Heart left ventricle (tissue), 16 donors: ENCODE data around the gene S100A3. TPM values are rescaled to one million over a fixed set of nuclear protein-coding genes. Genes with fewer than 3 reads are reported as not detected.
A peak's percentile ranks its signal among the peaks of the same experiment; 100 is the strongest.

Source experiments
- ATAC-seq, 4 donors: fragments of 200-7000 bp; cut with Tn5 transposase; one replicate each; pipeline ENCODE4 v1.9.1; 2020 to 2022; ENCODE audit warnings: moderate library complexity in 4 of 4, mild to moderate bottlenecking in 3 of 4, moderate number of reproducible peaks in 1 of 4
- DNase-seq, 5 donors: peaks; one replicate each; pipeline ENCODE4 v3.0.0-alpha.2; 2020
- H3K27ac ChIP-seq, 12 donors: fragments of 200-600 bp; sonication (generic) in 4 of 12; one replicate each; pipeline versions ENCODE4 v1.5.0 to v1.8.0; 2016 to 2022; ENCODE audit warnings: mild to moderate bottlenecking in 2 of 12
- H3K27me3 ChIP-seq, 9 donors: fragments of 200-600 bp; sonication (generic) in 2 of 9; one replicate each; pipeline versions ENCODE4 v1.5.1 to v1.8.0; 2016 to 2022; ENCODE audit warnings: mild to moderate bottlenecking in 3 of 9
- H3K36me3 ChIP-seq, 9 donors: fragments of 200-600 bp; sonication (generic) in 2 of 9; one replicate each; pipeline versions ENCODE4 v1.5.0 to v1.8.0; 2018 to 2022; ENCODE audit warnings: mild to moderate bottlenecking in 2 of 9
- H3K4me1 ChIP-seq, 12 donors: fragments of 200-600 bp; sonication (generic) in 4 of 12; one replicate each; pipeline versions ENCODE4 v1.5.0 to v1.8.0; 2016 to 2022; ENCODE audit warnings: mild to moderate bottlenecking in 3 of 12
- H3K4me3 ChIP-seq, 12 donors: fragments of 200-600 bp; sonication (generic) in 4 of 12; one replicate each; pipeline versions ENCODE4 v1.5.0 to v1.8.0; 2017 to 2022; ENCODE audit warnings: mild to moderate bottlenecking in 9 of 12, moderate library complexity in 4 of 12
- H3K9me3 ChIP-seq, 12 donors: fragments of 200-600 bp; sonication (generic) in 4 of 12; one replicate each; pipeline versions ENCODE4 v1.5.0 to v1.8.0; 2016 to 2022; ENCODE audit warnings: mild to moderate bottlenecking in 1 of 12
- CTCF ChIP-seq, 12 donors: fragments of 200-600 bp; sonication (generic) in 4 of 12; IDR thresholded peaks; one replicate each; pipeline versions ENCODE4 v1.5.0 to v1.8.0; 2018 to 2022; ENCODE audit warnings: antibody characterized with exemption in 12 of 12, mild to moderate bottlenecking in 5 of 12
- POLR2A ChIP-seq, 2 donors: fragments of 450-650 bp; IDR thresholded peaks; one replicate each; pipeline ENCODE4 v1.6.1; 2017; ENCODE audit warnings: antibody characterized with exemption in 2 of 2, mild to moderate bottlenecking in 2 of 2, moderate library complexity in 2 of 2
- WGBS, 4 donors: extraction: QIAGEN DNeasy Blood & Tissue Kit in 2 of 4; methylation state at CpG; one replicate each; pipeline versions ENCODE4 v1.1.5 to v1.1.7; 2013 to 2018; 5-methylcytosine and 5-hydroxymethylcytosine counted together
- intact Hi-C, 10 donors: fragments of 100-400 bp; cut with DNase I; formaldehyde crosslinking; loops; one replicate each; pipeline versions ENCODE4 v1.11.1 to v1.14.2; 2022
- polyA plus RNA-seq, 2 donors: library from polyadenylated mRNA; stranded (reverse); fragments of 200-250 nt; gene quantifications; one replicate each; pipeline ENCODE4 v1.2.3, GENCODE V29; 2013
- total RNA-seq, 9 donors: library from RNA; depleted of rRNA in 2 of 9; stranded (reverse); fragments of >200 nt in 2 of 9; fragmentation: NEBNext Ultra II Directional in 3 of 9; extraction: Animal tissue kit (Norgen Biotek cat#: 25700) in 3 of 9; gene quantifications; one replicate each; pipeline versions ENCODE4 v1.1.0 to v1.2.4, GENCODE V29; 2016 to 2023
- donor health status: ischemic (EF 13 %, LVEDD 7.1; RV severe dilation, severe dysfunction).
- donor health status: healthy with polysubstance abuse.
- donor health status: DM: no; HTN: yes; CAD: no.
- donor health status: DM: no; HTN: no; CAD: no.
- donor health status: ischemic (EF 25% LVEDD 6.9; RV normal size, moderate dysfunction).
- donor health status: ischemic (EF 25% LVEDD 5.7; RV mildly dilated, moderate dysfunction).
- donor health status: healthy.
- donor health status: DM: yes; HTN: yes; CAD: no.
- donor health status: ischemic (EF 35%, LVEDD 5.7; RV mildly dilated, moderate dysfunction).
- donor health status: nonischemic (EF 11% LVEDD 7.7; RV severe dilation, severe dysfunction).
- donor health status: DM: yes; HTN: yes; CAD: no.
- donor health status: PGD.
- donor health status: ischemic (EF 29% LVEDD 5.4; RV normal size, mild dysfunction).
- donor health status: nonischemic (EF 23%, LVEDD 6.1; RV moderate dilation, normal function).

S100A3 gene
- total and polyA plus RNA-seq, 11 donors: 0.57 to 5.9 (median 1.1) TPM; not detected in 2

GRCh38 chr1:153549741-153550397 lies 811 bp upstream of the S100A3 start:
- no peak overlapping the region for H3K4me3 ChIP-seq
- TF ChIP-seq CTCF (IDR thresholded peaks at IDR 0.05) (peak in 1 of 12 donors; percentile 1), POLR2A (IDR thresholded peaks at IDR 0.05) (no peak)
- 71 to 74% (median 71%) methylated on average over 6 of the region's 6 CpGs for WGBS, 4 donors
- H3K4me1 ChIP-seq: peaks cover 11 to 83% (median 54%) of the 10 kb centered on the region in 12 donors
- intact Hi-C loops: no loop called here
- DNase-seq (peak in 1 of 5 donors; percentile 18), ATAC-seq (no peak)
- H3K27ac ChIP-seq: peak overlapping the region in 11 of 12 donors; percentile 29 to 83 (median 68)
- no peaks in the 10 kb centered on the region for H3K36me3 ChIP-seq
- no peaks in the 10 kb centered on the region for H3K27me3 ChIP-seq
- H3K9me3 ChIP-seq: no peaks in the 10 kb centered on the region

GRCh38 chr1:153547560-153548551 lies 1.2 kb downstream of the S100A3 start:
- H3K9me3 ChIP-seq: no peaks in the 10 kb centered on the region
- peaks cover 0 to 18% (median 0%) of the 10 kb centered on the region in 9 donors for H3K36me3 ChIP-seq
- intact Hi-C loops: loop anchor here in 1 of 10 donors (2.0 kb wide), 1 partner anchor 17 kb away; the partner anchor contains the start of gene S100A2
- WGBS, 4 donors: 84 to 88% (median 87%) methylated on average over 19 of the region's 19 CpGs
- DNase-seq: peak in 1 of 5 donors; percentile 19
- TF ChIP-seq POLR2A (IDR thresholded peaks at IDR 0.05) (no peak), CTCF (IDR thresholded peaks at IDR 0.05) (no peak)
- H3K27ac ChIP-seq: peak overlapping the region in 4 of 12 donors; percentile 72 to 83 (median 72)
- no peak for ATAC-seq
- H3K4me3 ChIP-seq: no peak overlapping the region
- peaks cover 11 to 87% (median 48%) of the 10 kb centered on the region in 12 donors for H3K4me1 ChIP-seq
- no peaks in the 10 kb centered on the region for H3K27me3 ChIP-seq

- Histone ChIP-seq H3K4me3 (peak overlapping the region in 2 of 12 donors; percentile 55 to 58), H3K4me1 (peaks cover 11 to 95% (median 48%) of the 10 kb centered on the region in 12 donors), H3K27me3 (no peaks in the 10 kb centered on the region), H3K27ac (peak overlapping the region in 2 of 12 donors; percentile 82 to 86), H3K9me3 (no peaks in the 10 kb centered on the region), H3K36me3 (peaks cover 0 to 18% (median 0%) of the 10 kb centered on the region in 9 donors)
- intact Hi-C loops: loop anchor here in 1 of 10 donors (2.0 kb wide), 1 partner anchor 18 kb away; the partner anchor contains the start of gene S100A2
- ATAC-seq (no peak), DNase-seq (peak in 1 of 5 donors; percentile 10)
- TF ChIP-seq POLR2A (IDR thresholded peaks at IDR 0.05) (no peak), CTCF (IDR thresholded peaks at IDR 0.05) (no peak)
- 78 to 93% (median 87%) methylated on average over 14 of the region's 14 CpGs for WGBS, 4 donors
Observed at GRCh38 chr1:153546796-153547559, 2.1 kb downstream of the S100A3 start.
